NCI-H748 (cell line): ENCODE data around the gene RALY.
"Not testable (repeated sequence)": the region's sequence is repeated elsewhere in the genome, so short reads cannot be mapped to it uniquely, and the experiment has no call there.

Source experiments
- DNase-seq: peaks from one replicate; lab custom pipeline; 2025; ENCODE audit not compliant: unreplicated experiment; lab: John Stamatoyannopoulos, UW

The RALY gene

GRCh38 chr20:34015401-34016335 is 22.0 kb downstream of the RALY start:
- DNase-seq, result no peak

DNA sequence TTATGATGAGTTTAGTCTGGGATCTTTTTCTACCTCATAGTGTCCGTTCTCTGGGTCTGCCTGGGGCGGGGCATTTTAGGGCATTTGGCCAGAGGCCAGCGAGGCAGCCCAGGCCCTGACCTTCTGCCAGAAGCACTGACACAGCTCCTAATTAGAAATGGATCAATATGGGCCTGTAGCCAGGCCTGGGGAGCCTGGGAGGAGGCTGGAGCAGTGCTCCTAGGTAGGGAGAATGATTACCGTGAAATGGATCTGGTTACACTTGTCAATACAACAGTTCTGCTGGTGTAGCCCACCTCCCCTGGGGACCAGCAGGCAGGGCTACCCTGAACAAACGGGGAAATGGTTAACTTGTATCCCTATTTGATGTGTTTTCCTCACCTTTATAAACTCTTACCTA is 23.0 kb downstream of the RALY start:
- DNase-seq, result no peak

DNA sequence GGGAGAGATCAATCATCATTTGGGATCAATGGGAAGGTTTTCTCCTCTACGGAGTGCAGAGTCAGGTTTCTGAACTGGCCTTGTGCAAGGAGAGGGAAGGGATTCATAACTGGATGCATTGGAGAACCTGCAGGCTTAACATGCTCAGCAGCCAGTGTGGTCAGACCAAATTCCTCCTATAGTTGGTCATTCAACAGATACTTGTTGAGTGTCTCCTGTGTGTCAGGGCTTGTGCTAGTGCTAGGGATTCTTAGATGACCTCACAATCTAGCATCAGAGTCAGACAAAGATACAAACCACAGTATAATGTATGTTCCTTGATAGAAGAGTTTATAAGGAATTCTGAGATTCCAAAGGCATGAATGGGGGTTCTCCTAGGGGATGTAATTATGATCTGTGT is 23.9 kb downstream of the RALY start:
- no peak for DNase-seq

- DNase-seq, result no peak
Measured at GRCh38 chr20:34018166-34018565, 24.5 kb downstream of the RALY start.

DNA sequence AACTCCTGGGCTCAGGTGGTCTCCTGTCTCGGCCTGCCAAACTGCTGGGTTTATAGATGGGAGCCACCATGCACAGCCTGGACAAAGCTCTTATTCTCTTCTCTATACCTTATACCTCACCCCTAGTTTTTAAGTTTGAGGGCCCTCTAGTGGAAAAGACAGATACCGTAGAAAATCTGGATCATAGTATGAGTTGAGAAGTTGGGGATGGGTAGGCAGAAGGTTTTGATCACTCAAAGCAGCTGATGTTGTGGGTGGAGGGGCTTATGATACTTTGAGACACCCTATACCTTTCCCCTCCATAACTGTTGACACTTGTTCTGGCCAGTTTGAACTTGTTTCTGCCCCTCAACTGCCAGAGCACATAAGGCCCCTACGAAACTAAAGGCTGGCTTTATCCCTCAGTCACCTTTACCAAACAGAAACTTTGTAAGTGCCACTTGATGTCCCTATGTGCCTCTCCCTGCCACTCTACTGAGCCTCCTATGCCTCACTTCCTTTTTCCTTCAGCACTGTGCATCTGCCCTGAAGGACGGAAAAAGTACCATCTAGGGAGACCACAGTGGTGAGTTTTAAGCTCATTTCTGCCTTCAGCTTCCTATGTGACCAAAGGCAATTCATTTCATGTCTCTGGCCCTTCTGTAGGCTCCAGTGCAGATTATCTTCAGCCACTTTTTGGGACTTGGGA is 28.6 kb downstream of the RALY start:
- peak; percentile 23 for DNase-seq

DNA sequence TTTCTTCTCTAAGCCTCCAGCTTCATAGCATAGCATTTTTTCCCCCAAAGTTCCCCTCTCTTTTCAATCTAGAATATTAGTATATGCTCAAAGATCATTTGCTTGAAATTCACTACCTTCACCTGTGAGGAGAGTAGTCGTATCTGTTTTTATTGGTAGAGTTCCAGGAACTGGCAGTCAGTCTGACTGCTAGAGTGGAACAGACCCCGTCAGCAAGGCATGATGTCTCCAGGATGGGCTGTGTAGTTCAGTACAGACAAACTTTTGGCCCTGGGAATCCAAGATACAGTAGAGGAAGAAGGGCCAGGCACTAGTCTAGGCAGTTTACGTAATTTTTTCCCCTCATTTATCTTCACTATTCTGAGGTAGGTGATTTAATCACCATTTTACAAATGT is 29.1 kb downstream of the RALY start:
- DNase-seq, result no peak

GRCh38 chr20:34023937-34024722 is 30.4 kb downstream of the RALY start:
- peak; percentile 72 for DNase-seq

DNA sequence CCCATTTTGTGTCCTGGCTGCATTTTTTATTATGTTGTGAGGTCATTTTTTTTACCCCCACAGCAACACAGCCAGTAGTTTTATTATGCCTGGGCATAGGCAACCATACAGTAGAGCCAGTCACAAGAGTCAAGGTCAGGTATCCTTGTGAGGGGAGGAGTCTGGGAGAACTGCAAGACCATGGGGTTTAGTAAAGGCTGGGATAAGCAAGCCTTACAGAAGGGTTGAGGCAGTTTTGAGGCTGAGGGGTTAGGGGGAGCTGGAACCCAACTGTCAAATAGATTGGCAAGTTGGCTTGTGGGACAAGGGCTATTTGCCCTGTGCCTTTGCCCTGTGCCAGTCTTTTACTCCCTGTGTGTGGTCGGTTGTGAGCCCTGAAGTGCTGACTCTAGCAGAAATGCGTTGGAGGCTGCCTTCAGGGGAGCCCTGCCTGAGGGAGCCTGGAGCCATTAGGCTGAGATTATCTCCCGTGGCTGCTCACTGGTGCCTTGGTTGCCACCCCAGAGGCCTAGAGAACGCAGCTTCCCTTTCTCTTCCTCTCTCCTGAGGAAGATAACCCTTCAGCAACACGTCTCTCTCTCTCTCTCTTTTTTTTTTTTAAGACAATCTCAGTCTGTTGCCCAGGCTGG is 31.1 kb downstream of the RALY start:
- DNase-seq, result no peak

DNA sequence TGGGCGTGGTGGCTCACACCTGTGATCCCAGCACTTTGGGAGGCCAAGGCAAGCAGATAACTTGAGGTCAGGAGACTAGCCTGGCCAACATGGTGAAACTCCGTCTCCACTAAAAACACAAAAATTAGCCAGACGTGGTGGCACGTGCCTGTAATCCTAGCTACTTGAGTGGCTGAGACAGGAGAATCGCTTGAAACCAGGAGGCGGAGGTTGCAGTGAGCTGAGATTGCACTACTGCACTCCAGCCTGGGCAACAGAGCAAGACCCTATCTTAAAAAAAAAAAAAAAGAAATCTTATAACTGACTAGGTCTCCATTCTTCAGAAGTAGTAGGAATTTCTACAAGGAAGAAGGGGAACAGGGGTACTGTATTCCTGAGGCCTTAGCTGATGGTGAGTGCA is 34.3 kb downstream of the RALY start:
- DNase-seq, result not testable (repeated sequence)

- no peak for DNase-seq
Measured at GRCh38 chr20:34029415-34029814, 35.7 kb downstream of the RALY start.

DNA sequence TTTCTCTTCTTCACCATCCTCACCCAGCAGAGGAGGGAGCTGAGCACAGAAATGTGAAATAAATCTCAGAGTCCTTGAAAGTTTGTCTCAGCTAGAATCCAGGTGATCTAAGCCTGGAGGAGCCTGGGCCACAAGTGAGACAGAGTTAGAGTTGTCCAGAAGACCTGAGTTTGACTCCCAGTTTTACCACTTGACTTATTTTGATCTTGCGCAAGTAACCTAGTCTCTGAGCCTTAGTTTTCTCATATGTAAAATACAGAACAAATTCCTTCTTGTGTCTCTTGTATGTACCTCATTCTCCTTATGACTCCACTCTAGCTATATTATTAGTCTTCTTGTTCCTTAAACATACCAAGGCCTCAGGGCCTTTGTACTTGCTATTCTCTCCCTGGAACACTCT is 36.7 kb downstream of the RALY start:
- DNase-seq, result no peak

DNA sequence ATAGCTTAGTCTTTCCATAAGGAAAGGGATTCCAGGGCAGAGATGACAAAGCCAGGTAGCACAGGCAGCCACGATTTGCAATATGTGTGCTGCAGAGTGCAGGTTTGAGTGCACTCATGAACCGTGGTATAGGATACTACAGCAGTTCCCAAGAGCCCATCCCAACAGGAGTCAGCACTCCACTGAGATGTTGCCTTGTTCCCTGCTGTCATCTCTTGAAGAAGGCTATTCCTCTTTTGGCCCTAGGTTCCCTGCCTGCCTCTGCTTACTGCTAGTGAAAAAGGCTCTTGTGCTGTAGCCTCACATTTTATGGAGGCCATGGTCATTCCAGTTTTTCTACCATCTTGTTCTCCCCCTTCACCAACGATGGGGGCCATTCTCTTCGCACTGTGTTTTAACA is 40.2 kb downstream of the RALY start:
- no peak for DNase-seq

DNA sequence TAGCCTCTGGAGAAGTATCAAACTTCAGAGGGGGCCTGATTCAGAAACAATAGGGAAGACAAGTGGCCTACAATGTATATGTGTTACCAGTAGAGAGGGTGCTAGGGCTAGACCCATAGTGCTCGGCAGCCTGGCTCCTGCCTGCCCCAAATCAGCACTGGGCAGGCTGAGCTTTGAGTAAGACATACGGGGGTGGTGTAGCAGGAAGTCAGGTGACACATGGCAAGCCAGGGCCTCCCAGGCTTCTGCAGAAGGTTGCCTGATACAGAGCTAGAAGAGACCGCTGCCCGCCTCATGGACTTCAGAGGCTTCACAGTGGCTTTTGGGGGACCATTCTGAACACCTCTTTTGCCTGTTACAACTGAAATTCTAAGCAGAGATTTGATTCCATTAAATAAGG is 43.4 kb downstream of the RALY start:
- DNase-seq, result no peak

- DNase-seq, result no peak
Measured at GRCh38 chr20:34037767-34038166, 44.1 kb downstream of the RALY start.

DNA sequence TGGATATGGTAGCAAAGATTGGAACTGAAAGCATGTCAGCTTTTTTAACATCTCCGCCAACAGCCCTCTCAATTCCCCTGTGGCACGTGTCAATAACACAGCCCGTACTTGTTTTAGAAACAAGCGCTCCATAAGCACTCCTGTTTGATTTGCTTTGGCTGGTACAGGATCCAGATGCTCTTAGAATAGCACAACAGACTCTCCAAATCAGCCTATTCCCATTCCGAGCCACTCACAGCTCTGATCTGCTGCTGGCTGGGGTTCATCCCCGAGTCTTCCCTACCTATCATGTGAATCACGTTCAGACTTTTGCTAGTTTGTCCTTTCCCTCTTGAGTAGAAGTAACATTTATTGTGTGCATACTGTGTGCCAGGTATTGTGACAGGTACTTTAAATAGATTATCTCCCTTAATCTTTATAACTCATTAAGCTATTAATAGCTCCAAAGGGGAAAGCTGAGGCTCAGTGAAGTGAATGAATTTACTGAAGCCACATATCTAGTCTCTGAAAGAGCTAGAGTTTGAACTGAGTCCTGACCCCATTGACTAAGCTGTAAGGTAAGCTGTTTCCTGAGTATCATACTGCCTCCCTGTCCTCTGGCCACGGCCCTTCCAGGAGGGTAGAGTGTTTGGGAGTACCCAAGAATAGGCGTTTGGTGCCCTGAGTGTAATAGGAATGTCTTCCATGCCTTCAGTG is 46.7 kb downstream of the RALY start:
- DNase-seq, result no peak

DNA sequence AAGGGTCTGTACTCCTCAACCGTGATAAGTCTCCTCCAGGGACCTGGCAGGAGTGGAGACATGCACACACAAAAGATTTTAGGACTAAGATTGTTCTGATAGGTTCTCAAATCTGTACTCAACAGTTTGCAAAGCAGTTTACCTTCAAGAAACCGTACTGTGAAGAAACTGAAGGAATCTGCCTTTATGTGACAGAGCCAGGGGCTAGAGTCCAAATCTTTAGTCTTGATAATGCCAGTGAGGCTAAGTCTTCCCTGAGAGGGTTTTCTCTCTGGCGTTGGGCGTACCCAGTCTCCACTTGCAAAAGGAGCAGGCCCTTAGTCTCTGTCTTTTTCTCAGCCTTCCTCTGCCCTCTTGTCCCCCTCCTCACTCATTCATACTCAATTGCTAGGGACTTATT is 47.5 kb downstream of the RALY start:
- no peak for DNase-seq

DNA sequence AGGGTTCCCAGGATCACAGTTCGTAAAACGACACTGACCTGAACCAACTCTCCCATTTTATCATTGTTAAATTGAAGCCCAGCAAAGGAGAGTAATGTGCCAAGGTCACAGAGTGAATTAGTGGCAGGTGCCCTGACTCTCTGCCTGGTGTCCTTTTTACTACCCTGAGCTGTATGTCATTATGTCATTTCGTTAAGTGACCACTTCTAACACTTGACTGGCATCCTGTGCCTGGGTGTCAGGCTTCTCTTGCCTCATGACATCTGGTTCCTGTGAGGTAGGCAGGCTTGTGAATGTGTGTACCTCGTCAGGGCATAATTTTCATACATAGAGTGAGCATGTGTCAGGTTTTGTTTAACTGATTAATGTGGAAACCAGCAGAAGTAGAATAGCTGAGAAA is 48.6 kb downstream of the RALY start:
- peak; percentile 54 for DNase-seq

GRCh38 chr20:34043025-34043424 is 49.3 kb downstream of the RALY start:
- no peak for DNase-seq

- DNase-seq, result no peak
Measured at GRCh38 chr20:34045294-34045693, 51.6 kb downstream of the RALY start.

DNA sequence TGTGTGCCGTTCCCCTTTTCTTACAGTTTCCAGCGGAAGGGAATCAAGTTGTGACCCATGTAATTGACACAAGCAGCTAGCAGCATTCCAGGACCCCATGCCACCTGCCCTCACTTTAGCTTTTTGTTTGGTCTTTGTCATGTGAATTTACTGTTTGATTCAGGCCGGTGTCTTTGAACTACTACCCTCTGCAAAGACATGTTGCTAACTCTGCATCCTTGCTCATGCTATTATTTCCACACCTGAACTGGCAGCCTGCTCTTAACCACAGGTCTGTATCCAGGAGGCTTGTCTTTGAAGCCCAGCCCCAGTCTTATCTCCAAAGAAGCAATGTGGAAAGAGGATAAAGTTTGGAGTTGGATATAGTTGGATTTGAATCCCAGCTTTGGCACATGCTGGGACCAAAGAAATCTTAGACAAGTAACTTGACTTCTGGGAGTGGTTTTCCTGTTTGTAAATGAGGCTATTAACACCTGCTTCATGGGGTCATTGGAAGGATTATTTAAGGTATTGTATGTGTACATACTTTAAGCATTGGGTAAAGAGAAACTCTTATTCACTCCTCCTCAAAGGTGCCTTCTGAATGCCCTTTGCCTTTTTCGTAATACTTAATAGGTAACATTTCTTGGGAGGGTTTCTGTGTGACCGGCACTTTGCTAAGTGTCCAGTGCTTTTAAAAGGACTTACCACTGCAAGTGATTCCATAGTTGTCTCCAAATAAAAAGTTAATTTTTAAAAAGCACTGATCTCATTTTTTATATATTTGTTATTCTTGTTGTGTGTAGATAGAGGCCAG is 52.4 kb downstream of the RALY start:
- no peak for DNase-seq
